Measurements from ENCODE around the gene NUP210L. TPM values are rescaled to one million over a fixed set of nuclear protein-coding genes. Genes with fewer than 3 reads are reported as not detected.
A peak's percentile ranks its signal among the peaks of the same experiment; 100 is the strongest.
"Not testable (repeated sequence)": the region's sequence is repeated elsewhere in the genome, so short reads cannot be mapped to it uniquely, and the experiment has no call there.

The NUP210L gene
- total RNA-seq, 1 donor from 2014 or later: 0.21 TPM

DNA sequence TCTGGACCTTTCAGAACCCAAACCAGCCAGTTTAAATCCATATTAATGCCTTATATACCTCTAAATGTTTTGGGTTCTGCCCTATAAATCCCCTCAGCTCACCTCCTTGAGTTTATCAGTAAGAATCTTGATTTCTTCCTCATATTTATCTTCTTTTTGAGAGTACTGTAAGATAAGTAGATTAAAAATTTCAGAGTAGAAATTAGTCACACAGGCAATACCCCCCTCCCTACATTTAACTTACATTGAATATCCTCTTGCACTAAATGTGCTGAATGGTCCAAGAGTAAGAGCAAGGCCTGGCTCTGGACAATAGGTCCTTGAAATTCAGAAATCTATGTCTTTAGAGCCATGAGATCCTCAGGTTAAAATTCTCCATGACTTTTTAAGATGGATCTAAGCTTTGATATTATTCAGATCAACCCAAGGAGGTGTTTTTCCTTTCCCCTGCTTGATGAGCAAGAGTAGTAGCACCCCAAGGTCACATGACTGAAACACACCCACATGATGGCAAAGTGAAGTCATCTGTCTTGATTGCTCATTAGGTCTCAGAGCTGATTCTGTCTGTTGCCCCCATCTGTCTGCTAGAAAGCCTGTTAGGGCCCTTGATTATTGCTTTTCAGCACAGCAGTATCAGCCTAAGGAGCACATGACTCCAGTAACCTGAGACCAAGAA is 15.8 kb upstream of the NUP210L start:
- DNase-seq: no peak

DNA sequence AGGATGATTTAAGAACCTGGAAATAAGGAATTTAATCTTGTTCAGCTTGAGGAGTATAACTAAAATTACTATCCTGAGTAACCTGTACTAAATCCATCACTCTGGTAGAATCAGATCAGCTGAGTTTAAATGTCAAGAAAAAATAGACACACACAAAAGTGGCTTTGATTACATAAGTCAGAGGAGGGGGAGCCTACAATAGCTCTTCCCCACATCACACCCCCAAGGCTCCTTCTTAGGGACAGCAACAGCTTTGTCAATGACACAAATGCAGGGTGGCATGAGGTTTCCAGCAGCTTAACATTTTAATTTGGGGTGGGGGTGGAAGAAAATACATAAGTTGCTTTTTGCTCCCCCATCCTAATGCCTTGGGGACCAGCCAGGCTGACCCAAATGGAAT is 12.6 kb upstream of the NUP210L start:
- DNase-seq: no peak

DNA sequence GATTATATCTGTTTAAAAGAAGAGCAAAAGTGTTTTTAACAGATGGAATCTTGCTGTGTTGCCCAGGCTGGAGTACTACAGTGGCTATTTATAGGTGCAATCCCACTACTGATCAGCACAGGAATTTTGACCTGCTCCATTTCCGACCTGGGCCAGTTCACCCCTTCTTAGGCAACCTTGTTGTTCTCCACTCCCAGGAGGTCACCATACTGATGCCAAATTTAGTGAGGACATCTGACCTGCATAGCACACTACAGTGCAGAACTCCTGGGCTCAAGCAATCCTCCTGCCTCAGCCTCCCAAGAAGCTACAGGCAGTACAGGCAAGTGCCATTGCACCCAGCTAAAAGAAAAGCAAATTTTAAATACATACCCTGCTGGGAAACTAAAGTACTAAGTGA is 11.3 kb upstream of the NUP210L start:
- no peak for DNase-seq

DNA sequence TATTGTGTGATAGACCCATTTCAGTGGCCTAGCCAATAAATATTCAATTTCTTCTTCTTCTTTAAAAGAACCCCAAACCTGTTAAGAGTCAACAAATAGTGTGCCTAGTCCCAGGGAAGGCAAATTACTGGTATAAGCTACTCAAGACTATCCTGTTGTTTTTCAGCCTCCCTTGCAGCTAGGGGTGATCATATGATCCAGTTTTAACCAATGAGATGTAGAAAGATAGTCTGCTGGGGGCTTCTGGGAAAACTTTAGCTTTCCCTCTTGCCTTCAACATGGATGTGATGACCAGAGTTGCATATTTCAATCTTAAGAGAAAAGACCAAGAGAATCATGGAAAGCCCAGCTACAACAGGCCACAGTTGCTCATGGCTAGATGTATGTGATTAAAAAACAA is 4.7 kb upstream of the NUP210L start:
- DNase-seq: no peak

DNA sequence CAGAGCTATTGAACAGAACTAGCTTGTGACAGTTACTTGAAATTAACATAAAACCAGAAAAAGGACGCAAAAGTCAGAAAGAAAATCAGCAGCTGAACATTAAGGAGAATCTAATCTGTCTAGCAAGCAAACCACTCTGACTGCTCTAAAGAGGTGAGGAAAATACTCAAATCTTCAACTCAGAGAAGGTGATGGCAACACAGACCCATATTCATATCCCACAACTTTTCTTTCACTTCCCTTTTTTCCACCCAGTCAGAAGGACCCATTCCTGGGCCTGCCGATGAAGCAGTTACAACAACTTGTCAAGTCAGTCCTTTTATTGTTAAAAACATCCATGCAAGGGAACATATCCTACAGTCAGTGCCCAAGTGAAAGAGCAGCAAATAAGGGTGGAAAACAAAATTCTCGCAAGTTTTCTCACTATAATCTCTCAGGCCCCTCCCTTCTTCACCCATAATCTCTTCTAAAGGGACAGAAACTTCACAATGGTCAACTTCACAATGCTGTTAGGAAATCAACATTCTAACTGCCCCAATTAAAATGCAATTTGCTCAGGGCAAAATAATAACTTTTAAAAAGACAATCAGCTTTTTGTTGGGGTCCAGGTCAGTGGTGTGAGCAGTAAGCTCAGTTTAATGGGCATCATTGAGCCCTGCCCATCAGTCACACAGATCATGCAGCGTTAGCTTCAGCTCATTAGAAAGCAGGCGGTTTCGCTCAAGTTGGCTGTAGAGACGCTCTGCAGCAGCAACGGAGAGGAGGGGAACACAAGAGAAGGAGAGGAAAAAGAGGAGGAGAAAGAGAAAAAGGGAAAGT is 3.6 kb upstream of the NUP210L start:
- no peak for DNase-seq

DNA sequence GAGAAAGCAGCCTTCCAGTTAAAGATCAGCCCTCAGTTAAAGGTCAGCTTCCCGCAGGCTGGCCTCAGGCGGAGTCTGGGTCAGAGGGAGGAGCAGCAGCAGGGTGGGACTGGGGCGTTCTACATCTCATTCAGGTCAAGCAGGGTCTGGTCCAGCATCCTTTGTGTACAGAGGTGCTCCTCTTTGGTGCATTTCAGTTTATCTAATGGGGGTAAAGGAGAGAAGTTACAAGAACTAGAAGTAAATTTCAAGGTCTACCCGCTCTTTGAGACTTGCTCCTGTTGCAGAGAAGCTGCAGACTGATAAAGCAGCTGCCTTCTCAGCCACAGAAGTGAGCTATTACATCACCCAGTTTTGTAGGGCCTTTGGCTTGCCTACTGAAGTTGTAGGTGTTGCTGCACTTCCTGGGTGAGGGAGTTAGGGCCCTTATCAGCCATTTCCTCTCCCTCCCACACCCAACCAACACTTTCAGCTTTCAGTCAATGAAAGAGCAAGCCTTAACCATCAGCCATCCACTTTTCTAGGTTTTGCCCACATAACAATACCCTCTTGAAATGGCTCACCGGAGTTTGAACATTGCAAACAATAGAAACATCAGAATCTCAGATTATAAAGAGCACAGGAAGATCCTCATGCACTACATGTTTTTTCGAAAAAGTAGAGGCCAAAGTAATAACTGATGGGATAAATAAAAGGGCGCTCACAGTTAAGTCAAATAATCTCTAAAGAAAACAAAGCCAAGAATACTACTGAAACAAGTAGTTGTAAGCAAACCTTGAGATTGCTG is 2.8 kb upstream of the NUP210L start:
- DNase-seq: no peak

DNA sequence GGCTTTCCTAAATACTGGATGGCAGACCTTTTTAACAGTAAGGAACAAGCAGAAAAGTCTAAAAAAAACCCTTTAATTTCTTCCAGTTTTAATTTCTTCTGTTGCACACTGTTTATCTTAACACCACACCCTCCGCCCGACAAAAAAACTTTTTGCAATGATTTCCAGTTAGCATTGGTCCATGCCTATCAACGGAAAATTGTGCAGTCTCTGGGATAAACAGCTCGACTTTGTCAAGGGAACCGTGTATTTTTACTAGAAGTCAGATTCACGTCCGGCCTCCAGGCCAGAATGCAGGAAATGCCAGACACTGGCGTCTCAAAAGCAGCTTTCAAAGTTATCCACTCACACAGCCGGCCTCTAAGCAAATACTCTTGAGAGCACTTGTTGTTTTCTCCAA is 378 bp upstream of the NUP210L start:
- peak; percentile 52 for DNase-seq

DNA sequence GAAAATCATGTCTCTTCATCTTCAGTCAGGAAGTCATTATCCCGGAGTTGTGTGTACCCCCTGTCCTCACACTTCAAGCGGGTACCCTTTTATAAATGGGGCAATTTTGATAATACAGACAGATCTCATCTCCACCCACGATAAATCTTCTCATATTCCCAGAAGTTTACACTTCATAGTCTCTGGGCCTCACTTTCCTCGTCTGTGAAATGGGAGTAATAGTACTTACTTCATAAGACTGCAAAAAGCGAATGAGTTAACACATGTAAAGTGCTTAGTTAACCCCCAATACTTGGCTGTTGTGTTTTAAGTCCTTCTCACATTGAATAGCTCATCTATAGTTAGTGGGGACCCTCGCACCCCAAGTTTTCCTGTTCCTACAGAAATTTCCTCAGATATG is 820 bp downstream of the NUP210L start:
- DNase-seq: no peak

DNA sequence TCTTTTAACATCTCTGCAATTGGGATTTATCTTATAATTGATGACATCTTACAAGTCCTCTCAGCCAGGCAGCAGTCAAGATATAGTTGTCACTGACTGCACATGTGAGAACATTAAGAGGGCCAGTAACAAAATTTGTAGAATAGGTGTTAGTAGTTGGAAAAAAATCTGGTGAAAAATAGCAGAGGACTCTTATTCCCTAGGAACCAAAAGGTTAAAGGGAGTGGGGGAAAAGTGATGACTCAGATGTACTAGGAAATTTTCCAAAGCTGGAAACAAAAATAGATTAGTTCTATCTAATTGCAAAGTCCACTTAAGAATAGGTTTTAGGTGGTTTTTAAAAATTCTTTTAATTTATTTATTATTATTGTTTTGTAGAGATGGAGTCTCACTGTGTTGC is 3.6 kb downstream of the NUP210L start:
- DNase-seq: no peak

DNA sequence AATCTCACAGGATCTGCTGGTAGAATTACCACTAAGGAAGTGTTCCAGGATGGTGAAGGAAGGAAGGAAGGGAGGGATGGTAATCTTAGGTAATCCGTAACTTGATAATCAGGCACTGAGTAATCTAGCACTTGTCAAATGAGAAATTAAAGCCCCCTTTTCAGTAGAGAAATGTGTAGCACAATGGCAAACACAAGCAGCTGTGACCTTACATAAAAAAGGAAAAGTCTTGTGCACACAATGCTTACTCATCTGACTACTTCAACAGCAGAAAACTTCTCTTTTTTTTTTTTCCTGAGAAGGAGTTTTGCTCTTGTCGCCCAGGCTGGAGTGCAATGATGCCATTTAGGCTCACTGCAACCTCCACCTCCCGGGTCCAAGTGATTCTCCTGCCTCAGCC is 6.1 kb downstream of the NUP210L start:
- no peak for DNase-seq

DNA sequence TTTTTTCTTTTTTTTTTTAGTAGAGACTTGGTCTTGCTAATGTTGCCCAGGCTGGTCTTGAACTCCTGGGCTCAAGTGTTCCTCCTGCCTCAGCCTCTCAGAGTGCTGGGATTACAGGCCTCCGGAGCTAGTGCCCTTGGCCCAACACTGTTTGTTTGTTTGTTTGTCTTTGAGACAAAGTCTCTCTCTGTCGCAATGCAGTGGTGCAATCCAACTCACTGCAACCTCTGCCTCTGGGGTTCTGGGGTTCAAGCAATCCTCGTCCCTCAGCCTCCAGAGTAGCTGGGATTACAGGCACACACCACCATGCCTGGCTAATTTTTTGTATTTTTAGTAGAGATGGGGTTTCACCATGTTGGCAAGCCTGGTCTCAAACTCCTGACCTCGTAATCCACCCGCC is 7.4 kb downstream of the NUP210L start:
- not testable (repeated sequence) for DNase-seq

DNA sequence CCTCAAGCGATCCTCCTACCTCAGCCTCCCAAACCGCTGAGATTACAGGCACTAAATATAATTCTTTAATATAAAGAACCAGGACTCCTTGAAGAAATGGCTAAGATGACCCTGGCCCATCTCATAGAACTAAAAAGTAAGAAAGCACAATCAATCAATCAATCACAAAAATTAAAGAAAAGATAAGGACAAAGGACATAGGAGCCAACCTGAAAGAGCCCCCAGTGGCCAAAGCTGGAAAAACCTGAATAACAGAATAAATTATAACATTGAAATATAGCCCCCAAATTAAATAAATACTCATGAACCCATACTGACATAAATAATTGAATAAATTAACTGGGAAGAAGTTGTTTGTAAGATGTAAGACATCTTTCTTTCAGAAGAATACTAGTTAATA is 8.9 kb downstream of the NUP210L start:
- no peak for DNase-seq

DNA sequence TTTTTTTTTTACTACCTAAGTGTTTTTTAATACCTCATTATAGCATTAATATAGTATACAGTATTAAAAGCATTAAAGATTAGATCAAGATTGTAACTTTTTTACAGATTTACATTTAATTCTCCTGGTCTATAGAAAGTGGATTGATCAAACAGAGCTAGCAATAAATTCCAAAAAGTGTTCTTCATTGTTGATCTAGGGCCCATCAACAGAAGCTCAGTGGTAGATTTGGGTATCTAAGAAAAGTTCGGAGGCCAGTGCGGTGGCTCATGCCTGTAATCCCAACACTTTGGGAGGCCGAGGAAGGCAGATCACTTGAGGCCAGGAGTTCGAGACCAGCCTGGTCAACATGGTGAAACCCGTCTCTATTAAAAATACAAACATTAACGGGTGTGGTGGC is 12.5 kb downstream of the NUP210L start:
- no peak for DNase-seq

DNA sequence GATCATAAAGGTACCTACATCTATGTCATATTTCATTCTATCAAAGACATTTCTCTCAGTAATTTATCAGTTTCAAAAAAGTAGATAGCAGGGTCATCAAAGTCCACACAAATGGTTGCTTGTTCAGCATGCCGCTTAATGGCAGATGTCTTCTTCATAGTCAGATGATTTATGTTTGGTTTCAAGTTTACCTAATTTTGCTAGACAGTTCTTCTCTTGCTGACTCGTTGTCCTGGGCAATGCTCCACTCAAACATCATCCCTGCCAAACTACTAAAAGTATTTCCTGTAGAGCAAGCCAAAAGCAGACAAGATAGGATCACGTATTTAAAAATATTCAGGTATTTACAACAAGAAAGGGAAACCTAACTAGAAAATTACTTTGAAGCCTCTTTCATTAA is 13.6 kb downstream of the NUP210L start:
- no peak for DNase-seq

DNA sequence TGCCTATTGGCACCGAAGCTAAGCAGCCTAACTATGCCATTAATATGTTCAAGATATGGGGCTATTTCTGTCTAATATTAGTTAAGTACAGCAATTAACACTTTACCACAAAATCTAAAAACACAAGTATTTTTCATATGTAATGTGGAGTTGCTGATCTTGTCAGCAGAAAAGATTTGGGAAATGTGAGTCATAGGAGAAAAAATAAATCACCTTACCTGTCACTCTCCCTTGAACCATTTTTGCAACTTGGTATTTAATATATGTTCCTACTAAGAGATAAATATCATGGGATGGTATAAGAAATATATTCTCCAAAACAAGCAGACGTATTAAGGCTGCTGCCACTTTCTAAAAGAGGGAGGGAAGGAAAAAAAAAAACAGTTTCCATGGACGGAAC is 17.0 kb downstream of the NUP210L start:
- no peak for DNase-seq

DNA sequence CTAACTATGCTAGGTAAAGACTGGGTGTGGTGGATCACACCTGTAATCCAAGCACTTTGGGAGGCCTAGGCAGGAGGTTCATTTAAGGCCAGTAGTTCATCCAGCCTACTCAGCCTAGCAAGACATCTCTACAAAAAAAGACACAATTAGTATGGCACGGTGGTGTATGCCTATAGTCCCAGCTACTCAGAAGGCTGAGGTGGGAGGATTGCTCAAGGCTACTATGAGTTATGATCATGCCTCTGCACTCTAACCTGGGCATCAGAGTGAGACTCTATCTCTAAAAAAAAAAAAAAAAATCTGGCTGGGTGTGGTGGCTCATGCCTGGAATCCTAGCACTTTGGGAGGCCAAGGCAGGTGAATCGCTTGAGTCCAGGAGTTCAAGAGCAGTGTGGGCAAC is 21.6 kb downstream of the NUP210L start:
- no peak for DNase-seq

DNA sequence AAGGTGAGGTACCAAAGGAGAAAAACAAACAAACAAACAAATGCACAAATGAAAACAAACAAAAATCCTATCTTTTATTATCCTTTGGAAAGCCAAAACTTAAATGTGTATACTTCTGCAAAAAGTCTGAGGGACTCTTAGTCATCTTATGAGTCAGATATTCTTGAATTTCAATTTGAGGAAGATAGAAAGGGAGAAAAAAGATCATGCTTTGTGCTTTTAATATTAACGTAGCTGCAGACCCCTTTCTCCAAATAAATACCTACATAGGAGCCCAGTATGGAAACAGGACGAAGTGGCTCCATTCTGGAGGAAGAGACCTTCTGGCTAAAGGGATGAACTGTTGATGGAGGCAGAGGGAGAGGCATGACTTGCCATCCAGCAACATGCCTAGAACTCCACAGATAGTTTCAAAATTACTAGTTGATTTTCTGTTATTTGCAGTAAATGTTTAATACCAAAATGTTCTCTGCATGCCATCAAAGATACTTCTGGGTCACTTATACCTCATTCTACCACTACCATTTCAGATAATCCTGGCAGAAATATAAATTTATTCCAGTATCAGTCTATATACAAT is 25.4 kb downstream of the NUP210L start:
- no peak for DNase-seq

DNA sequence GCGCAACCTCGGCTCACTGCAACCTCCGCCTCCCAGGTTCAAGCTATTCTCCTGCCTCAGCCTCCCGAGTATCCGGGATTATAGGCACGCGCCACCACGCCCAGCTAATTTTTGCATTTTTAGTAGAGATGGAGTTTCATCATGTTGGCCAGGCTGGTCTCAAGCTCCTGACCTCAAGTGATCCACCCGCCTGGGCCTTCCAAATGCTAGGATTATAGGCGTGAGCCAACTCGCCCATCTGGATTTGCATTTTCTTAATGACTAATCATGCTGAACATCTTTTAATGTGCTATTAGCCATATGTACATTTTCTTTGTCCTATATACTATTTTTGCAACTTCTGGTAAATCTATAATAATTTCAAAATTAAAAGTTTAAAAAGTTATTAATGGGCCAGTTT is 31.7 kb downstream of the NUP210L start:
- not testable (repeated sequence) for DNase-seq

DNA sequence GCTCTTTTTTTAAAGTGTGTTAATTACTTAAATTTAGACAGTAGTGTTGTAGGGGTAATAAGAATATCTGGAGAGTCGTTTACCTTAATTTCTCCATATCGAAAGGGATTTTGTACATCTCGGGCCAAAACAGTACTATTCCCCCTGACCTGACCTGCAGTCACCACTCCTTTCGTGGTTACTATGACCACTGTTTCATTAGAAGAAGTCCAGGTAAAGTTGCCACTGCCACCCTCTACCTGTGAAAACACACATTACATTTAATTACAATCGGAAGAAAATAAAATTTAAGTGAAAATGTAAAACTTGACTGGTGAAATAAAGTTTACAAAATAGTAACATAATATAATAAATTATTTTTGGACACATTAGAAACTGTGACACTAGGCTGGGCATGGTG is 37.2 kb downstream of the NUP210L start:
- no peak for DNase-seq

DNA sequence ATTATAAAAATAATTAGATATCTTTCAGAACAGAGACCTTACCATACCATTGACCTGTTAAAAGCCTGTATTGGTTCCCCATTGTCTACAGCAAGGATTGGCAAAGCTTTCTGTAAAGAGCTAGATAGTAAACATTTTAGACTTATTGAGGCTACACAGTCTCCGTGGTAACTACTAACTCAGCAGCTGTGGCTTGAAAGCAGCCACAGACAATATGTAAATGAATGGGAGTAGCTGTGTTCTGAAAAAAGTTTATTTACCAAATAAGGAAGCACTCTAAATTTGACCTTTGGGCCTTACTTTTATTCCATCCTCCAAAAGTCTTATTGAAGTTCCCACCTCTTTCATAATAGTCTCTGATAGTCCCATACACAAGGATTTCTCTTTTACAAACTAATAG is 39.7 kb downstream of the NUP210L start:
- DNase-seq: no peak

DNA sequence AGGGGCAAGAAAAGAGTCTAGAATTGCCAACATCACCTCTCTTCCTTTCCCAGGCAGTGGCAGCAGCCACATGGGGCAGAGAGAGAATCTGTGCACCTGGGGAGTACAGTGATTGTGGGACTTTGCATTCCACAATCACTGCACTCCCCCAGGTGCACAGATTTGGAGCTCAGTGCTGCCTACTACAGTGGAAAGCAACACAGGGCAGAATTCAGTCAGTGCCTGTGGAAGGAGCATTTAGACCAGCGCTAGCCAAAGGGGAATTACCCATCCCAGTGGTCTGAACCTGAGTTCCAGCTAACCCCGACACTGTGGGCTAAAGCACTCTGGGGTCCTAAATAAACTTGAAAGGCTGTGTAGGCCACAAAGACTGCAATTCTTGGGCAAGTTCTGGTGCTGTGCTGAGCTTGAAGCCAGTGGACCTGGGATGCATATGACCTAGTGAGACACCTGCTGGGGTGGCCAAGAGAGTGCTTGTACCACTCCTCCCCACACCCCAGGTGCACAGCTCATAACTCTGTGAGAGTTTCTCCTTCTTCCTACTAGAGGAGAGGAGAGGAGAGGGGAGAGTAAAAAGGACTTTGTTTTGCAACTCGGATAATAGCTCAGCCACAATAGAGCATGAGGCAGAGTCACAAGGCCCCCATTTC is 50.3 kb downstream of the NUP210L start:
- DNase-seq: no peak

DNA sequence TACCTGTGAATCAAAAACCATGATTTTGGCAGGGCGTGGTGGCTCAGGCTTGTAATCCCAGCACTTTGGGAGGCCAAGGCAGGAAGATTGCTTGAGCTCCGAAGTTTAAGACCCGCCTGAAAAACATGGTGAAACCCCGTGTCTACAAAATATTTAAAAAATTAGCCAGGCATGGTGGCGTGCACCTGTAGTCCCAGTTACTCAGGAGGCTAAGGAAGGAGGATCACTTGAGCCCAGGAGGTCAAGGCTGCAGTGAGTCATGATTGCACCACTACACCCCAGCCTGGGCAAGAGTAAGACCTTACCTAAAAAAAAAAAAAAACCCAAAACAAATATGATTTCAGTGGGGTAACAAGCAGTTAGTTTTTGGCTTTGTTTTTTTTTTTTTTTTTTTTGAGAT is 54.7 kb downstream of the NUP210L start:
- DNase-seq: not testable (repeated sequence)

Measured in tongue (tissue), 2 donors.